GM18519 (cell line): ENCODE data around the gene TMEM131L.
"Not testable (repeated sequence)": the region's sequence is repeated elsewhere in the genome, so short reads cannot be mapped to it uniquely, and the experiment has no call there.

Source experiments
- ATAC-seq: cut with Tn5 transposase; IDR thresholded peaks from one replicate; pipeline ENCODE4 v1.9.1; 2021; ENCODE audit warnings: mild to moderate bottlenecking, moderate library complexity; ENCODE audit not compliant: unreplicated experiment, low FRiP score

Gene TMEM131L

DNA sequence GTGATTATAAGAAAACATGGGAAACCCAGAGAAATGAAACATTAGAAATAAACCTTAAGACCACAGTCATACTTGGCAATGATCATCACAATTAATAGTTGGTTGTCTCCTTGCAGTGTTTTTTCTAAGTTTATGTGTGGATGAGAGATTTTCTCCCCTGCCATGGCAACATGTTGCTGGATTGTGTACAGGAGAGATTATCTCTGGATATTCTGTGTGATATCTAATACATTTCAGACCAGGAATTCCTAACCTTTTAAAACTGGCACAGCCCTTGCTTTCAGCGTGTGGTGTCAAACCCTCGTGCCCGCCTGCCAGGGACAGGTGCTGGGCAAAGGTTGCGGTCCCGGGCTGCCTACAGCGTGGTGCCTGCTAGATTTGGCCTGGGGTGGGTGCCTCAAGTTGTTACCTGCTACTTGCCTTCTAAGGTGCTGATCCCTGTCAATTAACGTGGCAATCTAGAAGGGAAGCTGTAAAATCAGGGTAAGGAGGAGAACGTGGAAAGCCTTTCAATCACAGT lies 100.5 kb downstream of the TMEM131L start:
- ATAC-seq, result no peak

DNA sequence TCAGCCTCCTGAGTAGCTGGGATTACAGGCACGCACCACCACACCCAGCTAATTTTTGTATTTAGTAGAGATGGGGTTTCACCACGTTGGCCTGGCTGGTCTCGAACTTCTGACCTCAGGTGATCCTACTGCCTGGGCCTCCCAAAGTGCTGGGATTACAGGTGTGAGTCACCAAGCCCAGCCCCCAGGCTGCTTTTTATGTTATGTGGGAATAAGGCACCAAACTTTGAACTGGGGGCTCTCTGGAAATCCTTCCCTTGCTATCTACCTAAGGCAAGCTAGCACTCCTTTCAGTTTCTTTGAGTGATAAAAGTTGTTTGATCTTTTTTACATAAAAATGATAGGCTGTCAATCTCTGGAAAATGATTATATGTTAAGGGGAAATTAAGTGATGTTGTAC lies 101.5 kb downstream of the TMEM131L start:
- not testable (repeated sequence) for ATAC-seq

DNA sequence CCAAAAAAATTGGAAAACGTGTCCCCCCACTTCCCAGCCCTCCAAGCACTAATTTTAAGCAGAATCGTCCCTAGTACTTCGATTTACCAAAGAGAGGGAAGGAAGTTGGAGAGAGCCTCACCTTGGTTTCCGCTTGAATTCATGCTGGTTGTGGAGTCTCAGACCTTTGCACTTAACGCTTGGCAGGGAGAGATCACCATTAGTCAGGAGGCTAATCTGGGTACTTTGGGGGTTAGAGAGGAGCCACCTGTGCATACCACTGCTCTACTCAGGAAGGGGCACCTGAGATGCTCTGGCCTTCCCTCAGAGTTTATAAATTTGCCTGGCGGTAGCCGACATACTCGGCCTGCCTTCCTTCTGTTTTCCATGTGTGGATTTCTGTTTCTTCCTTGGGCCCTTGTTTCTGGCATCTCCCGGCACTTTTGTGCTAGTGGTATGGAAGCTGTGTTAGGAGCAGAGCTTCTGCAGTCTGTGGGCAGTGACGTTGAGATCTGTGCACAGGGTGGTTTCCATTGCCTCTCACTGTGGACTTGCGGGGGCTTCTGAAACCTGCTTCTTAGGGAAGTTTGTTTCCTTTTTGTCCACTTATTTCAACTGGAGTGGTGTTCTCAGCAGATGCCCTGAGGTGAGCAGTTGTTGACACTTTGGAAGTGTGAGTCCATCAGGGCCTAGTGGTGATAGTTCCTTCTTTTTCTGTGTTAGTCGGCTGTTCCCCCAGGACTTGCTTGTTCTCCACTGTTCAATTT lies 104.2 kb downstream of the TMEM131L start:
- peak; percentile 33 for ATAC-seq

DNA sequence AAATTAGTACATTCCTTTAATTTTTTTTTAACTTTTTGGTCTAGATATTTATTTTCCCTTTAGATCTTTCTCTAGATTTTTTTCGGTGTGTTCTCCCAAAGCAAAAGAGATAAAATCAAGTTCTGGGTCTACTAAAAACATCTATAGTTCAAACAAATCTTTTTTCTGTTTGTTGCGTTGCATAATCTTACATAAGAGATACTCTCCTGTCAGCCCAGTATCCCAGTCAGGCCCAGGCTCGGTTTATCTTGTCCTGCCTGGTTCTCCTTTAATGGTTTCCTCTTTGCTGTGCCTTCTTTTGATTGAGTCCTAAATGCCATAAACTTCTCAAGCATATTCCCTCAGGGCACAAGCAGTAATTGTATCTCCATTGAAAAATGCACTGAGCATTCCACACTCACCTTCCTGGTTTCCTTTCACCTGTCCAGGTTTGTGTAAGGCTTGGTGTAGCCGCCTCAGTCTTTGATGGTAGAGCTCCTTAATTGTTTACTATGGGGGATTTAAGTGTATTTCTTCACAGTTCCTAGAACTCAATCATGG lies 104.9 kb downstream of the TMEM131L start:
- no peak for ATAC-seq

DNA sequence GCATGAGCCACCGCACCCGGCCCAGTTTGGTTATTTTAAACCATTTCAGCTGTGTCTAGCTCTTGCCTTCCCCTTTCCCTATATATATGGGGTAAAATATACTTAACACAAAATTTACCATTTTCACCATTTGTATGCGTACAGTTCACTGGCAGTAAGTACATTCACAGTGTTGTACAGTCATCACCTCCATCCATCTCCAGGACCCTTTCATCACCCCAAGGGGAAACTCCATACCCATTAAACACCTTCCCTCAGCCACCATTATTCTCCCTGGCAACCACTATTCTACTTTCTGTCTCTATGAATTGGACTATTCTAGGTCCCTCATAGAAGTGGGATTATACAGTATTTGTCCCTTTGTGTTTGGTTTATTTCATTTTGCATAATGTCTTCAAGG lies 106.4 kb downstream of the TMEM131L start:
- ATAC-seq, result no peak

DNA sequence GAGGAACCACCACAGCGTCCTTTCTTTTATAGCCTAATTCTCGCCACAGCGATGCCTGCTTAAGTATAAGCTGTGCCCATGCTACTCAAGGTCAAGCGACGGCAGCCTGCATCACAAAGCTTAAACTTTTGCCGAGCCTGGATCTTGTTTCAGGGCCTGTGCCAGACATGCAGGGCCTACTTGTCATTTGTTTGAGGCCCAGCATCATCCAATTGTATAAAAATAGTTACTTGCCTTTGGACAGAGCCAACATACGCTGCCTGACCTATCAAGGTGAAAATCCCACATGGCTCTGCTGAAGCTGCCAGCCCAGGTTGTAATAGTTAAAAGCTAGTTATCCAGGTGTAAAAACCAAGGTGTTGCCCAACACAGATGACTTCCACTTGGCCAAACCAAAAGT lies 107.1 kb downstream of the TMEM131L start:
- ATAC-seq, result no peak

DNA sequence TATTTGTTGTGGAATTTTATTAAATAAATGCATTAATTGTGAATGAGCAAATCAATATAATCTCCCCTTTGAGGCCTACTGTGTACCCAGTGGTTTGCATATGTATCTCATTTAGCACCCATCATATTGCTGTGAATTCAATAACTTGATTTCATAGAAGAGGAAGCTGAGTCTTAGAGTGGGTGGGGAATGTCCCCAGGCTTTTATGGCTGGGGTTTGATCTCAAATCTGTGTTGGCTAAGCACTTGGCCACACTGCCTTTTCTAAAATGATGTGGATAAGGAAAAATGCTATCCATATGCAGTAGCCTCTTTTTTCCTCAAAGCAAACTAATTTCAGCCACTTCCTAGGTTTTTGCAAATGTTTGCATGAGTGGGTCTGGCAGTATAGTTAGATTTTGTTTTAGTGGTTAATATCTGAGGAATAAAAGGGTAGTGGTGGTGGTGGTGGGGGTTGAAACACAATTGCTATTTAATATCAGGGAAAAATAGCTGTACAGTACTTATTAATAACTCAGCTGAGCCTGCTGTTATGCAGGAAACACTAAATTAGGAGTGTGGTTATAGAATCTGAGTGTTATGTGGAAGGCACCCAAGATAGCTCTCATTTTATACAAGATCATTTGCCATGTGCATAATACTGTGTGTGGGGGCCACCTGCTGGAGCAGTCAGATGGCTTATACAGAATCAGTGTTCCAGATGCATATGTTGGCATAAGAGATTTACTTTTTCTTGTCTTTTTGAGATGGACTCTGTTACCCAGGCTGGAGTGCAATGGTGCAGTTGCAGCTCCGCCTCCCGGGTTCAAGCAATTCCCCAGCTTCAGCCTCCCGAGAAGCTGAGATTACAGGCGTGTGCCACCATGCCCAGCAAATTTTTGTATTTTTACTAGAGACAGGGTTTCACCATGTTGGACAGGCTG lies 108.0 kb downstream of the TMEM131L start:
- ATAC-seq, result no peak

DNA sequence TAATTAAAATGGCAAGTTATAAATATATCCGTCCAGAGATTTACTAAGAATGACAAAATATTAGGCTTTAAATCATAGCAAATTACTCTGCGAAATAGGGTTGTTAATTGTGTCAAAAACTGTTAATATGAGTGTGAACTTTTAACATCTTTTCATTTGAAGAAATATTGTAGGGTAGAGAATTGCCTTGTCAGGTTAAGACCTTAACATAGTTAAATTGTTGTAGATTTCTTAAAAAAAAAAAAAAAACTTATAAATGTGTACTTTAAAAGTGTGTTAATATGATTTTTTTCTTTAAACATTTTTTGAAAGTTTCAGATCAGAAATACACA lies 110.2 kb downstream of the TMEM131L start:
- ATAC-seq, result no peak

DNA sequence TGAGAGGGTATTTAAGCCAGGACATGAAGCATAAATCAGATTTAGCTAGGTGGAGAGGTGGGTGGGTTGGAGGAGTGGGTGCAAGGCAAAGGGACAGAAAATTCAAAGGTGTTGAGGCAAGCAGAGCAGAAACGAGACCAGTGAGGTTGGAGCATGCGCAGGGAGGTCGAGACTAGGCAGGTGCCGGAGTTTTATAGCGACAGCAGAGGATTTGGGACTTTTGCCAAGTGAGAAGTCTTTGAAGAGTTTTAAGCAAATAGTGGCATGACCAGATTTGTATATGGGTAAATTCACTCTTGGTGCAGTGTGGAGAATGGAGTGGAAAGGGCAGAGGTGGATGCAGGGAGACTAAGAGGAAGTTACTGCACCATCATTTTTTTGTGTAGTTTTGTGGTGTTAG lies 110.9 kb downstream of the TMEM131L start:
- no peak for ATAC-seq

DNA sequence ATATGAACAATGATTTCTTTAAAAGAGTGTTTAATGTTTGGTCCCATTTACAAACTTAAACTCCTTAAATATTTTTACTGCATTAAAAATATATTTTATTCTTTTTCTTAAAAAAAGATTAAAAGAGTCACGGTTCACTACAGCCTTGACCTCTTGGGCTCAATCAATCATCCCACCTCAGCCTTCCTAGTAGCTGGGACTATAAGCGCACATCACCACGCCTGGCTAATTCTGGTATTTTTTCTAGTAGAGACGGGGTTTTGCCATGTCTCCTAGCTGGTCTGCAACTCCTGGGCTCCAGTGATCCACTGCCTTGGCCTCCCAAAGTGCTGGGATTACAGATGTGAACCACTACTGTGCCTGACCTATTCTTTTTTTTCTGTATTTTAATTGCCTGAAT lies 113.2 kb downstream of the TMEM131L start:
- ATAC-seq, result no peak

DNA sequence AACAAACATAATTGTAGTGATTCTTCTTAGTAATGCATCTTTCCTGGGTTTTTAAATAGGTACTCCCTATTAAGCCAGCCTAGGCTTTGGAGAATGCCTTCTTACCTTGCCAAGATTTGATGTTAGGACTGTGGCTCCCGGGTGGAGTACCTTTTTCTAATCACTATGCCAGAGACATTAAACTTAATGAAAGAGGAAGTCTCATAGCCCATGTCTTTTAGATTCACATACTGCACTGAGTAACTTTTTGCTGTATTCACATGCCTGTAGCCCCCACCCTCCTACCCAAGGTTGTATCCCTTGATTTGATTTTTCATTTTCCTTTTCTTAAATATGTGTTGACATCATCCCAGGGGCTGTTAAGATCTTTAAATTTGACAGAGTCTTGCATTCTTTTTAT lies 113.7 kb downstream of the TMEM131L start:
- ATAC-seq, result no peak

DNA sequence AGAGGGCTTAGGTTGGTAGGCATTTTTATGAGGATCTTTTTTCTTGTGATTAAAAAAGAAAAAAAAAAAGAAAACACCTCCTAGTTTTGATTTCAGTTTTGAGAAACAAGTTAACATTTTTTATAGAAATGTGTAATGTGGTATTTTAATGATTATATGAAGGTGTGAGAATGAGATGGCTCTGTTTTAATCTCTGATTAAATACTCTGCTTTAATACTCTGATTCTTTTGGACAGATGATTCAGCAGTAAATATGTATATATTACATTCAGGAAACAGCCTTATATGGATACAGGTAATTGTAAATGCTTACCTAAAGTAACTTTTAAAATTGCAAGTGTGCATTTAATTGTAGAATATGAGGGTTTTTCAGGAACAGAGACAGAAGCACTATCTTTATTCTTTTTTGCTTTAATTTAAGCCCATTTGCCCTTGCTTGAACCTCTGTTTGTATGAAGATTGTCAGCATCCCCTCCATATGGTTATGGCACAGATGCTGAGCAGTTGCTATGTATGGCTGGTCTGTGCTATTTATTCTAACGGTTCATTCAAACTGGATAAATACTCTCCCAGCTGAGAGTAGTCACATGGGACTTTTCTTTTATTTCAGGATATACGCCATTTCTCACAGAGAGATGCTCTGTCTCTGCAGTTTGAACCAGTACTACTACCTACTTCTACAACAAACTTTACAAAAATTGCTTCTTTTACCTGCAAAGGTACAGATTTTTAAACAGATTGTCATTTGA lies 117.0 kb downstream of the TMEM131L start:
- ATAC-seq, result no peak

DNA sequence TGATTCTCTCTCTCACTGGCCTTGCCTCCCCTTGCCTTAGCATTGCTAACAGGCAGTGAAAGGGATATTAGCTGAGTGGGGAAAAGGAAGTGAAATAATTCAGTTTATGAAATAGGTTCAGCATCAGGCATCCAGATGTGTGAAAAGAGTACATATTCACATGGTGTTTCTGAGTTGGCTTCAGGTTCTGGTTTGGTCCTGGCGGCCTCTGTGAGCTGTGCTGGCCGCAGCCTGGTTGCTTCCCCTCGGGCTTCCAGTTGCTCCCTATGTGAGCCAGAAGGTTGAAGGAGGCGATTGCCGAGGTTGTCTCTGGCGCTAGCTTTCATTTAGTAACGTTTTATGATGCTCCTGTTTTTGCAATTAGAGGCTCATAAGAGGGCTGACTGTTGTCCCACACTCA lies 118.9 kb downstream of the TMEM131L start:
- no peak for ATAC-seq

DNA sequence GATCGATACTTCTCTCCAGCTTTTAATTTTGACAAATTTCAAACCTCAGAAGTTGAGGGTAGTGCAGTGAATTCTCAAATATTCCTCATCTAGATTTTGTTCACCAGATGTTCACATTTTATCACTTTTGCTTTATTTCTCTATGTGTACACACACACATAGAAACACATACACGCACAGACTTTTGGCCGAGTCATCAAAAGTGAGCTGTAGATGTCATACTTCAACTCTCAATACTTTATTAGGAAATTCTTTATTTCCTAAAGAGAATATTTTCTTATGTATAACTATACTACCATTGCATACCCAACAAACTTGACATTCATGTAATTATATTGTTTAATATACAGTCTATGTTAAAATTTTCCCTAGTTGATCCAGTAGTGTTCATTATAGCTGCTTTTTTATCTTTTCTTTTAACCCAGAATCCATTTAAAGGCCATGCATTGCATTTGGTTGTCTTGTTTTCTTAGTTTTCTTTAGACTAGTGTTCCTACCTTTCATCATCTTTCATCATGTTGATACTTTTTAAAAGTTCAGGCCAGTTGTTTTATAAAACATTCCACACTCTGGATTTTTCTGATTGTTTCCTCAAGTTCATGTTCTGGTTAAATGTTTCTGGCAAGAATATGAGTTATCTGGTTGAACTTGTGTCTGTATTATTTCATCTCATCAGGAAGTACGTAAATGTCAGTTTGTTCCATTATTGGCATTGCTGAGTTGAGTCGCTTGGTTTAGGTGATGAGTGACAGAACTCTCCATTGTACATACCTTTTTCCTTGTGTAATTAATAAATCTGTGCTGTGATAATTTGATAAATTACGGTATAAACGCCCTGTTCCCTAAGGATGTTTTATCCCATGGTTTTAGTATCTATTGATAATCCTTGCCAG lies 123.8 kb downstream of the TMEM131L start:
- ATAC-seq, result no peak

DNA sequence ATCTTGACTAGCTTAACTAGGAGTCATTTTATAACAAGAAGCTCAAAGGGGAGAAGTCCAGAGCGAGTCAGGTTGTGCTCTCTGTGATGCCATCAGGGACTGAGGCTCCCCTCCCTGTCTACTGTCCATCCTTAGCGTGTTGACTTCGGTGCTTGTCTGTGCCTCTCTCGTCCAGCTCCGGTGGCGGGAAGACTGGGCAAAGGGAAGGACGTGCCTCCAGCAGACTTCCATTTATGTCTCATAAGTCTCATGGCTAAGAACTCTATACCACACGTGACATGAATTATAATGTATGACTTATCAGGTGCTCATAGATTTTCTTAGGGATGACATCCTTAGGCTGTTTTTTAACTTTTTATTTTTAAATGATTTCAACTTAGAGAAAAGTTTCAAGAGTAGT lies 125.3 kb downstream of the TMEM131L start:
- no peak for ATAC-seq

DNA sequence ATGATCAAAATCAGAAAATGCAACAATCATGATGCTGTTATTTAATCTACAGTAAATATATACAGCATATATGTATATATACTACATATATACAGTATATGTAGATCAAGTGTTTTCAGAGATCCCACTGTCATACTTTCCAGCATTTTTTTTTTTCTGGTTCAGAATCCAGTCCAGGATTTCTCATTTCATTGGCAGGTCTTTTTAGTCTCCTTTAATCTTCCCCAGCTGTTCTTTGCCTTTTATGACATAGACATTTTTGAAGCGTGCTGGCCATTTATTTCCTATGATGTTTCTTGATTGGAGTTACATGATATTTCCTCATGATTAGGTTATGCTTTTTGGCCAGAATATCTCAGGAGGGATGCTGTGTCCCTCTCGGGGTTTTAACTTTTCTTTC lies 125.9 kb downstream of the TMEM131L start:
- no peak for ATAC-seq

DNA sequence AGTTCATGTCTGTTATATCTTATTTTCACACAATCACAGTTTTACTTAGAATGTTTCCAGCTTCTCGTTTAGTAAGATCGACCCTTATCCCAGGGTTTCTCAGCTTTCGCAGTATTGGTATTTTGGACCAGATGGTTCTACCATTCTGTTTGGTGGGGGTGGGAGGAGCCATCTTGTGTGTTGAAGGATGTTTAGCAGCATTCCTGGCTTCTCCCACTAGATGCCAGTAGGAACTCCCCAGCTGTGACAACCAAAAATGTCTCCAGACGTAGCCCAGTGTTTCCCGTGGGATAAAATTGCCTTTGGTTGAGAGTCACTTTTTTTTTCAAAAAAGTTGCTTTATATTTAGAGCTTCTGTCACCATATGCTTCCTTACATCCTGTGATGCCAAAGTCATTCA lies 127.0 kb downstream of the TMEM131L start:
- ATAC-seq, result no peak

DNA sequence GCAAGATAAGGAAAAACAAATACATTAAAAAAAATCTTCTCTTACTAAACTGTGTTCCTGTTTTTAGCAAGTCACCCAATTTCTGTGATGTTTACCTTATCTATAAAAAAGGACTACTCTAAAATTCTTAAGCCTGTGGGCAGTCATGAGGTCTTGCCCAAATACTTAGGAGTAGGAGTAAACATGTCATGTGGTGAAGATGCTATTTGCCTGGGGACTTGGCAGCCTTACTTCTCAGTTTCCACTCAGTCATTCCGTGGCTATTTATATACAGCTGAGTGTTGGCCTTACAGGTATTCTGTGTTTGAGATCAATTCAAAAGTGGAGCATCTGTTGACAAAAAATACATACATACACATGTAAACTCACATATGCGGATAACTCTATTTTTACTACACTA lies 128.1 kb downstream of the TMEM131L start:
- ATAC-seq, result no peak

DNA sequence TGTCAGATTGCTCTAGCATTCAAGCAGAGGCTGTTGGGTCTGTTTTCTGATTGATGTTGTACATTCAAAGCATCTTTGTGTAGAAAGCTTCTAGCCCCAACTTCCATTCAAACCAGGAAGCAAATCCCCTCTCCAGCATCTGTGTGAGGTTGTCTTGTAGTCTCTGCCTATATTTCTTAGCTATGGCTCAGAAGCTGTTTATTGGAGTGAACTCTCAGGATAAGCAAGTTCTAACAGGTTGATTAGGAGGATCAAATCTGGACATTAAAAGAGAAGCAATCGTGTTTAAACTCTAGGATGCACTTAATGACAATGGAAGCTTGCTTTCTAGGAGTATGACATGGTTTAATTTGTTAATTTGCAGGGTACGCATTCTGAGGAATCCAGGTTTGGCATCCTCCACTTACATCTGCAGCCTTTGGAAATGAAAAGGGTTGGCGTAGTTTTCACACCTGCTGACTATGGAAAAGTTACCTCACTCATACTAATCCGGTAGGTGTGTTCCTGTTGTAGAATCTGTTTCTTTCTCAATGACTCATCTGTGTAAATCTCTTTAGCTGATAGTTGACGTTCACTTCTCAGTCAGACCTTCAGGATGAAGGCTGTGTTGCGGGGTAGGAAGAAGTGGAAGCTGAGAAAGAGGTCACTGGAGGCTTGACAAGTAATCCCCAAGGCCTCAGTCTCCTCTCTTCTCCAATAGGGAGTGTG lies 129.9 kb downstream of the TMEM131L start:
- ATAC-seq, result no peak
